ENCODE results near the gene GKAP1. TPM values are rescaled to one million over a fixed set of nuclear protein-coding genes. Genes with fewer than 3 reads are reported as not detected.

GKAP1 gene
- polyA plus RNA-seq, 1 of the 3 experiments (the other 2 are of a cell fraction), result 1.7 TPM

DNA sequence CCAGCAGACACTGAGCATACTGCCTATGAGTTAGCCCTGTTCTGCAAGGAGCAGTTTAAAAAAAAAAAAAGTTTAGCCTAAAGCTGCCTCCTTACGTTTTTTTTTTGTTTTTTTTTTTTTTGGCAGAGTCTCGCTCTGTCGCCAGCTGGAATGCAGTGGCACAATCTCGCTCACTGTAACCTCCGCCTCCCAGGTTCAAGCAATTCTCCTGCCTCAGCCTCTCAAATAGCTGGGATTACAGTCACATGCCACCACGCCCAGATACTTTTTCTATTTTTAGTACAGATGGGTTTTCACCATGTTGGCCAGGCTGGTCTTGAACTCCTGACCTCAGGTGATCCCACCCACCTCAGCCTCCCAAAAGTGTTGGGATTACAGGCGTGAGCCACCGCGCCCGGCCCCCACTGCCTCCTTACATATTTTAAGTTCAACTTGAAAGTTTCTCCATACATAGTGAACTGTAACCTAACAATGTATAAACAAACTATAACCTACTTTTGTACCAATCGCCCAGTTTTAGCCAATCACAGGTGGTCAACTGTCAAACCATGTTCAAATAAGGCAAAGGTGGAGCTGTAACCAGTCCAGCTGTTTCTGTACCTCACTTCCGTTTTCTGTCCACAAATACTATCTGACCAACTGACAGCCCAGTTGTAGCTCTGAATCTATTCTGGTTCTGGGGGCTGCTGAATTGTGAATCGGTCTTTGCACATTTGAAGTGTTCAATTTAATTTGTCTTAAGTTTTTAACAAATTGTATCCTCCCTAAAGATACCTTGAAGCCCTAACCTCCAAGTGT is 17.1 kb downstream of the GKAP1 start:
- Histone ChIP-seq H3K4me2 (no peak overlapping the region), H4K20me1 (ENCODE audit: insufficient read depth) (no peaks in the 10 kb centered on the region), H3K9me3 (no peaks in the 10 kb centered on the region), H3K79me2 (ENCODE audit: insufficient read depth) (no peaks in the 10 kb centered on the region), H3K27ac (ENCODE audit: low read depth in 2 of 2, low read length in 1 of 2) (no peak overlapping the region), H3K9me2 (no peaks in the 10 kb centered on the region), H3K36me3 (replicated peaks in 1 of 2; ENCODE audit: control insufficient read depth in 1 of 2, insufficient read depth in 2 of 2, low read length in 1 of 2) (peaks cover 0 to 5% of the 10 kb centered on the region in 2 experiments), H3K4me1 (ENCODE audit: control insufficient read depth in 1 of 2, insufficient read depth in 2 of 2, low read depth in 1 of 2, low read length in 1 of 2) (no peaks in the 10 kb centered on the region; a peak in 1 of 4 replicates), H2AFZ (ENCODE audit: low read depth) (no peak overlapping the region), H3F3A (replicated peaks; ENCODE audit: insufficient read depth) (no peaks in the 10 kb centered on the region), H3K27me3 (ENCODE audit: insufficient read depth) (no peaks in the 10 kb centered on the region), H3K4me3 (ENCODE audit: low read depth in 2 of 2, low read length in 1 of 2) (no peak overlapping the region), H3K9ac (no peak overlapping the region)
- no peak for DNase-seq
- no peak for TF ChIP-seq NFIC (IDR thresholded peaks at IDR 0.05; ENCODE audit: borderline replicate concordance)
- no peak for TF ChIP-seq USF2 (IDR thresholded peaks at IDR 0.05; ENCODE audit: borderline replicate concordance, low read depth, low read length)
- TF ChIP-seq, protein P1, sequence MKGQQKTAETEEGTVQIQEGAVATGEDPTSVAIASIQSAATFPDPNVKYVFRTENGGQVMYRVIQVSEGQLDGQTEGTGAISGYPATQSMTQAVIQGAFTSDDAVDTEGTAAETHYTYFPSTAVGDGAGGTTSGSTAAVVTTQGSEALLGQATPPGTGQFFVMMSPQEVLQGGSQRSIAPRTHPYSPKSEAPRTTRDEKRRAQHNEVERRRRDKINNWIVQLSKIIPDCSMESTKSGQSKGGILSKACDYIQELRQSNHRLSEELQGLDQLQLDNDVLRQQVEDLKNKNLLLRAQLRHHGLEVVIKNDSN (IDR thresholded peaks at IDR 0.05; ENCODE audit: borderline replicate concordance, low read depth), result no peak
- no peak for TF ChIP-seq MEF2A (IDR thresholded peaks at IDR 0.05; ENCODE audit: borderline replicate concordance, low read depth)
- TF ChIP-seq RAD21 (IDR thresholded peaks at IDR 0.05; ENCODE audit: low read length), result no peak
- no peak for TF ChIP-seq JUND (IDR thresholded peaks at IDR 0.05)
- ChIA-PET POLR2A (no interaction called here), CTCF (no interaction called here)
- 94% methylated on average over 13 of the region's 13 CpGs for WGBS (ENCODE audit: low lambda C conversion rate)

GRCh38 chr9:83794051-83794450 is 23.5 kb downstream of the GKAP1 start:
- no peak overlapping the region for H3K4me2 ChIP-seq
- no peak for DNase-seq
- no peak overlapping the region for H3K27ac ChIP-seq (ENCODE audit: low read depth in 2 of 2, low read length in 1 of 2)
- no peaks in the 10 kb centered on the region for H3K9me2 ChIP-seq
- no peak overlapping the region for H2AFZ ChIP-seq (ENCODE audit: low read depth)
- H4K20me1 ChIP-seq (ENCODE audit: insufficient read depth), result no peaks in the 10 kb centered on the region
- no peaks in the 10 kb centered on the region for H3K79me2 ChIP-seq (ENCODE audit: insufficient read depth)
- ChIA-PET CTCF (interaction anchor here (0.6 kb wide), 1 partner anchor 467 kb away, joined by 4 read pairs; no protein-coding TSS in a partner anchor), POLR2A (no interaction called here)
- H3K9me3 ChIP-seq, result no peaks in the 10 kb centered on the region
- H3K36me3 ChIP-seq (replicated peaks in 1 of 2; ENCODE audit: control insufficient read depth in 1 of 2, insufficient read depth in 2 of 2, low read length in 1 of 2), result peaks cover 3 to 7% of the 10 kb centered on the region in 2 experiments
- no peak overlapping the region for H3K4me3 ChIP-seq (ENCODE audit: low read depth in 2 of 2, low read length in 1 of 2)
- no peaks in the 10 kb centered on the region for H3F3A ChIP-seq (replicated peaks; ENCODE audit: insufficient read depth)
- 93% methylated on average over 2 of the region's 2 CpGs for WGBS (ENCODE audit: low lambda C conversion rate)
- H3K4me1 ChIP-seq (ENCODE audit: control insufficient read depth in 1 of 2, insufficient read depth in 2 of 2, low read depth in 1 of 2, low read length in 1 of 2), result no peaks in the 10 kb centered on the region; a peak in 1 of 4 replicates
- H3K27me3 ChIP-seq (ENCODE audit: insufficient read depth), result no peaks in the 10 kb centered on the region
- no peak overlapping the region for H3K9ac ChIP-seq
- TF ChIP-seq FOXJ3 (CRISPR knock-in tag; IDR thresholded peaks at IDR 0.05) (no peak), ELF1 (IDR thresholded peaks at IDR 0.05) (no peak), POLR2AphosphoS5 (IDR thresholded peaks at IDR 0.05; ENCODE audit: low read depth, low read length) (no peak), MEF2A (IDR thresholded peaks at IDR 0.05; ENCODE audit: borderline replicate concordance, low read depth) (no peak), GABPA (IDR thresholded peaks at IDR 0.05; ENCODE audit: low read depth) (no peak), NRF1 (IDR thresholded peaks at IDR 0.05; ENCODE audit: low read depth, low read length) (no peak), RXRA (IDR thresholded peaks at IDR 0.05; ENCODE audit: borderline replicate concordance, low read depth) (no peak), CTCF (IDR thresholded peaks at IDR 0.05) (no peak), JUND (IDR thresholded peaks at IDR 0.05) (no peak), MXI1 (IDR thresholded peaks at IDR 0.05; ENCODE audit: low read depth, low read length) (no peak), EP300 (IDR thresholded peaks at IDR 0.05; ENCODE audit: borderline replicate concordance in 1 of 2, low read depth in 1 of 2, low read length in 1 of 2) (no peak), FOXM1 (IDR thresholded peaks at IDR 0.05; ENCODE audit: low read depth) (no peak)
- TF ChIP-seq, protein P2, sequence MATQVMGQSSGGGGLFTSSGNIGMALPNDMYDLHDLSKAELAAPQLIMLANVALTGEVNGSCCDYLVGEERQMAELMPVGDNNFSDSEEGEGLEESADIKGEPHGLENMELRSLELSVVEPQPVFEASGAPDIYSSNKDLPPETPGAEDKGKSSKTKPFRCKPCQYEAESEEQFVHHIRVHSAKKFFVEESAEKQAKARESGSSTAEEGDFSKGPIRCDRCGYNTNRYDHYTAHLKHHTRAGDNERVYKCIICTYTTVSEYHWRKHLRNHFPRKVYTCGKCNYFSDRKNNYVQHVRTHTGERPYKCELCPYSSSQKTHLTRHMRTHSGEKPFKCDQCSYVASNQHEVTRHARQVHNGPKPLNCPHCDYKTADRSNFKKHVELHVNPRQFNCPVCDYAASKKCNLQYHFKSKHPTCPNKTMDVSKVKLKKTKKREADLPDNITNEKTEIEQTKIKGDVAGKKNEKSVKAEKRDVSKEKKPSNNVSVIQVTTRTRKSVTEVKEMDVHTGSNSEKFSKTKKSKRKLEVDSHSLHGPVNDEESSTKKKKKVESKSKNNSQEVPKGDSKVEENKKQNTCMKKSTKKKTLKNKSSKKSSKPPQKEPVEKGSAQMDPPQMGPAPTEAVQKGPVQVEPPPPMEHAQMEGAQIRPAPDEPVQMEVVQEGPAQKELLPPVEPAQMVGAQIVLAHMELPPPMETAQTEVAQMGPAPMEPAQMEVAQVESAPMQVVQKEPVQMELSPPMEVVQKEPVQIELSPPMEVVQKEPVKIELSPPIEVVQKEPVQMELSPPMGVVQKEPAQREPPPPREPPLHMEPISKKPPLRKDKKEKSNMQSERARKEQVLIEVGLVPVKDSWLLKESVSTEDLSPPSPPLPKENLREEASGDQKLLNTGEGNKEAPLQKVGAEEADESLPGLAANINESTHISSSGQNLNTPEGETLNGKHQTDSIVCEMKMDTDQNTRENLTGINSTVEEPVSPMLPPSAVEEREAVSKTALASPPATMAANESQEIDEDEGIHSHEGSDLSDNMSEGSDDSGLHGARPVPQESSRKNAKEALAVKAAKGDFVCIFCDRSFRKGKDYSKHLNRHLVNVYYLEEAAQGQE (IDR thresholded peaks at IDR 0.05; ENCODE audit: low read depth, low read length), result no peak
- TF ChIP-seq, protein P3, sequence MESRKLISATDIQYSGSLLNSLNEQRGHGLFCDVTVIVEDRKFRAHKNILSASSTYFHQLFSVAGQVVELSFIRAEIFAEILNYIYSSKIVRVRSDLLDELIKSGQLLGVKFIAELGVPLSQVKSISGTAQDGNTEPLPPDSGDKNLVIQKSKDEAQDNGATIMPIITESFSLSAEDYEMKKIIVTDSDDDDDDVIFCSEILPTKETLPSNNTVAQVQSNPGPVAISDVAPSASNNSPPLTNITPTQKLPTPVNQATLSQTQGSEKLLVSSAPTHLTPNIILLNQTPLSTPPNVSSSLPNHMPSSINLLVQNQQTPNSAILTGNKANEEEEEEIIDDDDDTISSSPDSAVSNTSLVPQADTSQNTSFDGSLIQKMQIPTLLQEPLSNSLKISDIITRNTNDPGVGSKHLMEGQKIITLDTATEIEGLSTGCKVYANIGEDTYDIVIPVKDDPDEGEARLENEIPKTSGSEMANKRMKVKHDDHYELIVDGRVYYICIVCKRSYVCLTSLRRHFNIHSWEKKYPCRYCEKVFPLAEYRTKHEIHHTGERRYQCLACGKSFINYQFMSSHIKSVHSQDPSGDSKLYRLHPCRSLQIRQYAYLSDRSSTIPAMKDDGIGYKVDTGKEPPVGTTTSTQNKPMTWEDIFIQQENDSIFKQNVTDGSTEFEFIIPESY (IDR thresholded peaks at IDR 0.05; ENCODE audit: borderline replicate concordance, low read depth), result no peak

All from SK-N-SH (cell line).